ENCODE results near the gene ZNF672. TPM values are rescaled to one million over a fixed set of nuclear protein-coding genes. Genes with fewer than 3 reads are reported as not detected.

Gene ZNF672
- total and polyA plus RNA-seq, 4 donors: 6.4 to 28.0 (median 20.1) TPM

DNA sequence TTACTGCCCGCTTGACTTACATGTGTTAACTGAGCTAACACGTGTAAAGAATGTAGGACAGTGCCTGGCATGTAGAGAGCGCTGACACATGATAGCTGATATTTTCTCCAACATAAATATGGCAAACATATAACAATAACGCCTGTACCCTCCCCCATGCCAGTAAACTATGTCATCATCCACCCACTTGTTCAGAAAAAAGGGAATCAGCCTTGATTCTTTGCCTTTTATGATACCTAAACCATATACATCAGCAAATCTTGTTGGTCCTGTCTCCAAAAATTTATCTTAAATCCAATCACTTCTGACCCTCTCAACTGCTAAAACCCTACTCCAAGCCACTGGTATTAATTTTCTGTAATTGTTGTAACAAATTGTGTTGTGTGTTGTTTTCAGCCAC, 22.0 kb downstream of the ZNF672 start:
- no peak overlapping the region for H3K4me3 ChIP-seq (ENCODE audit: low read depth in 1 of 3, low read length in 3 of 3)
- H3K36me3 ChIP-seq (ENCODE audit: control insufficient read depth in 4 of 4, insufficient read depth in 3 of 4, low read depth in 1 of 4, low read length in 3 of 4): no peaks in the 10 kb centered on the region
- TF ChIP-seq FOXA2 (IDR thresholded peaks at IDR 0.05) (no peak), HNF4A (conservative IDR thresholded peaks at IDR 0.05) (no peak), HNF4G (IDR thresholded peaks at IDR 0.05) (no peak), GABPA (IDR thresholded peaks at IDR 0.05 in 1 of 2, conservative IDR thresholded peaks at IDR 0.05 in 1 of 2) (no peak), SP1 (IDR thresholded peaks at IDR 0.05) (no peak), TAF1 (conservative IDR thresholded peaks at IDR 0.05) (no peak), FOXA1 (IDR thresholded peaks at IDR 0.05) (no peak), YY1 (IDR thresholded peaks at IDR 0.05) (no peak), NR2F2 (IDR thresholded peaks at IDR 0.05) (no peak), RXRA (IDR thresholded peaks at IDR 0.05) (no peak), JUND (IDR thresholded peaks at IDR 0.05) (no peak), EGR1 (IDR thresholded peaks at IDR 0.05; ENCODE audit: low read depth in 2 of 2) (no peak), RAD21 (IDR thresholded peaks at IDR 0.05) (no peak)
- TF ChIP-seq, protein P1, sequence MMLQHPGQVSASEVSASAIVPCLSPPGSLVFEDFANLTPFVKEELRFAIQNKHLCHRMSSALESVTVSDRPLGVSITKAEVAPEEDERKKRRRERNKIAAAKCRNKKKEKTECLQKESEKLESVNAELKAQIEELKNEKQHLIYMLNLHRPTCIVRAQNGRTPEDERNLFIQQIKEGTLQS (IDR thresholded peaks at IDR 0.05): no peak
- TF ChIP-seq, protein P2, sequence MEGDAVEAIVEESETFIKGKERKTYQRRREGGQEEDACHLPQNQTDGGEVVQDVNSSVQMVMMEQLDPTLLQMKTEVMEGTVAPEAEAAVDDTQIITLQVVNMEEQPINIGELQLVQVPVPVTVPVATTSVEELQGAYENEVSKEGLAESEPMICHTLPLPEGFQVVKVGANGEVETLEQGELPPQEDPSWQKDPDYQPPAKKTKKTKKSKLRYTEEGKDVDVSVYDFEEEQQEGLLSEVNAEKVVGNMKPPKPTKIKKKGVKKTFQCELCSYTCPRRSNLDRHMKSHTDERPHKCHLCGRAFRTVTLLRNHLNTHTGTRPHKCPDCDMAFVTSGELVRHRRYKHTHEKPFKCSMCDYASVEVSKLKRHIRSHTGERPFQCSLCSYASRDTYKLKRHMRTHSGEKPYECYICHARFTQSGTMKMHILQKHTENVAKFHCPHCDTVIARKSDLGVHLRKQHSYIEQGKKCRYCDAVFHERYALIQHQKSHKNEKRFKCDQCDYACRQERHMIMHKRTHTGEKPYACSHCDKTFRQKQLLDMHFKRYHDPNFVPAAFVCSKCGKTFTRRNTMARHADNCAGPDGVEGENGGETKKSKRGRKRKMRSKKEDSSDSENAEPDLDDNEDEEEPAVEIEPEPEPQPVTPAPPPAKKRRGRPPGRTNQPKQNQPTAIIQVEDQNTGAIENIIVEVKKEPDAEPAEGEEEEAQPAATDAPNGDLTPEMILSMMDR (IDR thresholded peaks at IDR 0.05; ENCODE audit: low read depth, low read length, missing input control): no peak
- TF ChIP-seq, protein P3, sequence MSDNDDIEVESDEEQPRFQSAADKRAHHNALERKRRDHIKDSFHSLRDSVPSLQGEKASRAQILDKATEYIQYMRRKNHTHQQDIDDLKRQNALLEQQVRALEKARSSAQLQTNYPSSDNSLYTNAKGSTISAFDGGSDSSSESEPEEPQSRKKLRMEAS (IDR thresholded peaks at IDR 0.05): no peak
- TF ChIP-seq, protein P4, sequence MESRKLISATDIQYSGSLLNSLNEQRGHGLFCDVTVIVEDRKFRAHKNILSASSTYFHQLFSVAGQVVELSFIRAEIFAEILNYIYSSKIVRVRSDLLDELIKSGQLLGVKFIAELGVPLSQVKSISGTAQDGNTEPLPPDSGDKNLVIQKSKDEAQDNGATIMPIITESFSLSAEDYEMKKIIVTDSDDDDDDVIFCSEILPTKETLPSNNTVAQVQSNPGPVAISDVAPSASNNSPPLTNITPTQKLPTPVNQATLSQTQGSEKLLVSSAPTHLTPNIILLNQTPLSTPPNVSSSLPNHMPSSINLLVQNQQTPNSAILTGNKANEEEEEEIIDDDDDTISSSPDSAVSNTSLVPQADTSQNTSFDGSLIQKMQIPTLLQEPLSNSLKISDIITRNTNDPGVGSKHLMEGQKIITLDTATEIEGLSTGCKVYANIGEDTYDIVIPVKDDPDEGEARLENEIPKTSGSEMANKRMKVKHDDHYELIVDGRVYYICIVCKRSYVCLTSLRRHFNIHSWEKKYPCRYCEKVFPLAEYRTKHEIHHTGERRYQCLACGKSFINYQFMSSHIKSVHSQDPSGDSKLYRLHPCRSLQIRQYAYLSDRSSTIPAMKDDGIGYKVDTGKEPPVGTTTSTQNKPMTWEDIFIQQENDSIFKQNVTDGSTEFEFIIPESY (IDR thresholded peaks at IDR 0.05): no peak
- TF ChIP-seq, protein P5, sequence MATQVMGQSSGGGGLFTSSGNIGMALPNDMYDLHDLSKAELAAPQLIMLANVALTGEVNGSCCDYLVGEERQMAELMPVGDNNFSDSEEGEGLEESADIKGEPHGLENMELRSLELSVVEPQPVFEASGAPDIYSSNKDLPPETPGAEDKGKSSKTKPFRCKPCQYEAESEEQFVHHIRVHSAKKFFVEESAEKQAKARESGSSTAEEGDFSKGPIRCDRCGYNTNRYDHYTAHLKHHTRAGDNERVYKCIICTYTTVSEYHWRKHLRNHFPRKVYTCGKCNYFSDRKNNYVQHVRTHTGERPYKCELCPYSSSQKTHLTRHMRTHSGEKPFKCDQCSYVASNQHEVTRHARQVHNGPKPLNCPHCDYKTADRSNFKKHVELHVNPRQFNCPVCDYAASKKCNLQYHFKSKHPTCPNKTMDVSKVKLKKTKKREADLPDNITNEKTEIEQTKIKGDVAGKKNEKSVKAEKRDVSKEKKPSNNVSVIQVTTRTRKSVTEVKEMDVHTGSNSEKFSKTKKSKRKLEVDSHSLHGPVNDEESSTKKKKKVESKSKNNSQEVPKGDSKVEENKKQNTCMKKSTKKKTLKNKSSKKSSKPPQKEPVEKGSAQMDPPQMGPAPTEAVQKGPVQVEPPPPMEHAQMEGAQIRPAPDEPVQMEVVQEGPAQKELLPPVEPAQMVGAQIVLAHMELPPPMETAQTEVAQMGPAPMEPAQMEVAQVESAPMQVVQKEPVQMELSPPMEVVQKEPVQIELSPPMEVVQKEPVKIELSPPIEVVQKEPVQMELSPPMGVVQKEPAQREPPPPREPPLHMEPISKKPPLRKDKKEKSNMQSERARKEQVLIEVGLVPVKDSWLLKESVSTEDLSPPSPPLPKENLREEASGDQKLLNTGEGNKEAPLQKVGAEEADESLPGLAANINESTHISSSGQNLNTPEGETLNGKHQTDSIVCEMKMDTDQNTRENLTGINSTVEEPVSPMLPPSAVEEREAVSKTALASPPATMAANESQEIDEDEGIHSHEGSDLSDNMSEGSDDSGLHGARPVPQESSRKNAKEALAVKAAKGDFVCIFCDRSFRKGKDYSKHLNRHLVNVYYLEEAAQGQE (IDR thresholded peaks at IDR 0.05): no peak
- H3K27me3 ChIP-seq (ENCODE audit: control insufficient read depth in 4 of 4, insufficient read depth in 4 of 4, low read length in 3 of 4): no peaks in the 10 kb centered on the region
- H3K27ac ChIP-seq (ENCODE audit: low read depth in 1 of 2, low read length in 2 of 2): no peak overlapping the region
- no peak overlapping the region for H3K9ac ChIP-seq (ENCODE audit: low read depth in 1 of 2, low read length in 2 of 2)
- no peak for DNase-seq (ENCODE audit: low spot score)
- H3K9me3 ChIP-seq (ENCODE audit: control insufficient read depth in 4 of 4, low read length in 3 of 4): no peaks in the 10 kb centered on the region
- 92% methylated on average over 4 of the region's 4 CpGs for WGBS
- H3K4me1 ChIP-seq (ENCODE audit: control insufficient read depth in 4 of 4, insufficient read depth in 4 of 4, low read length in 3 of 4): peaks cover 9 to 33% (median 19%) of the 10 kb centered on the region in 4 donors

All from liver (tissue), 9 donors.